Stimulated activated memory B cell treated with anti-CD40 and anti-IgM and Interleukin-4, amounts not matched to agents 10 μg/mL and 1 μg/mL and 100 μg/mL, for 72 hours (primary cell): ENCODE measurements around the gene CACNA1G.

Experiments used
- ATAC-seq: fragments of 150-1000 bp; cut with Tn5 transposase; 2 replicates; pipeline ENCODE4 v1.10.0; 2021
- H3K27ac Mint-ChIP-seq: one replicate; pipeline ENCODE4 v1.8.0; 2022; ENCODE audit warnings: mild to moderate bottlenecking, mixed read lengths
- H3K27me3 Mint-ChIP-seq: one replicate; pipeline ENCODE4 v1.8.0; 2022; ENCODE audit warnings: mixed read lengths
- H3K36me3 Mint-ChIP-seq: one replicate; pipeline ENCODE4 v1.8.0; 2022; ENCODE audit warnings: mixed read lengths
- H3K4me1 Mint-ChIP-seq: one replicate; pipeline ENCODE4 v1.8.0; 2022; ENCODE audit warnings: mixed read lengths
- H3K4me3 Mint-ChIP-seq: one replicate; pipeline ENCODE4 v1.8.0; 2022; ENCODE audit warnings: mild to moderate bottlenecking, moderate library complexity, mixed read lengths
- H3K9me3 Mint-ChIP-seq: one replicate; pipeline ENCODE4 v1.8.0; 2022; ENCODE audit warnings: mixed read lengths

The CACNA1G gene

DNA sequence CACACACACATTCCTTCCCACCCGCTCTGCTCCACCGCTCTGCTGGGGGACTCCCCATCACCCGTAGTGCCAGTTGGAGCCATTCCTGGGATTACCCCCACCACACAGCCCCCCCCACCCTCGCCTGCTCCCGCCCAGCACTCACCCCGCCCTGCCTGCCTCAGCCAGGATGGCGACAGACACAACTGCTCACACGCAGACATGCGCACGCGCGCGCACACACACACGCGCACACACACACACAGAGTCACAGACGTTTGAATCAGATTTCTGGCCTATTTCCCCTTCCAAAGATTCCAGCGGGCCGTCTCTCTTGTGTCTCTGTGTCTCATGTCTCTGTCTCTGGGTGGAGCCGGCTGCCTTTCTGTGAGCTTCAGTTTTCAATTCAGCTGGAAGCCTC lies 4.4 kb downstream of the CACNA1G start:
- no peak for ATAC-seq
- Mint-ChIP-seq H3K36me3 (no peaks in the 10 kb centered on the region), H3K4me1 (peaks cover 19% of the 10 kb centered on the region), H3K27me3 (peaks cover 80% of the 10 kb centered on the region), H3K4me3 (no peak overlapping the region), H3K27ac (no peak overlapping the region), H3K9me3 (no peaks in the 10 kb centered on the region)

DNA sequence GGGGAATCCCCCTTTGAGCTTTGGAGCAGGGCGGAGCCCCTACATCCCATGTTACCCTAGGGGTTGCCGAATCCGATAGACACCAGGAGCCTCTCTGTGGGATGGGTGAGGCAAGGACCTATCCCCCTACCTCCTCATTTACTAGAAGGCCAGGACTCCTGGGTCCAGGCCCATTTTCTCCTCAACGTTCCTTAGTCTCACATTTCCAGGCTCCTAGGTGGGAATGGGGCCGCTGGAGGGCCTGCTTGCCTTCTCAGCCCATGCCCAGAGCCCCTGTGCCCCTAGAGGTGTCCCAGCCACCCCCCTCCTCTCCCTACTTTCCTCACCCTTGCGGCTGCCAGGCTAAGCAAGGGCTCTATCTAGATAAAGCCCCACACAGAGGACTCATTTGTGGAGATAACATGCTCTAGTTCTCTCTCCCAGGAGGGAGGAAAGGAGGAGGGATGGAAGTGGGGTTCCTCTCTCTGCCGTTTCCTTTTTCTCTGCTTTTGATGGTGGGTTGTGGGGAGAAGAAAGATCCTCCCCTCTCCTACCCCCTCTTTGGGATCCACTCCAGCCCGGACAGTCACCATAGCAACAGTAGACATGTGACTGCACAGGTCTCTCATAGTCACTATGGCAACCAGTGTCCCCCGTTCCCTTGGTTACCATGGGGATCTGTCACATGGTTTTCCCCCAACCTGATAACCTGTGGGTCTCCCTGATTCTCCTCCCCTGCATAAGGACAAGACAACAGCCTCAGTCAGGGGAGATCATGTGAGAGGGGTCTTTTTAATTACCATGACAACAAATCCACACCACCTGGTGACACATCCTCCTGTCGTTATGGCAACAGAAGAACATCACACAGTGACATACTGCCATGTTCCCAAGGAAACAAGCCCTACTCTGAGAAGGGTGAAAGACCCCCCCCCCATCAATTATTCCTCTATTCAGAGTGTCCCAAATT lies 5.2 kb downstream of the CACNA1G start:
- no peak overlapping the region for H3K4me3 Mint-ChIP-seq
- no peaks in the 10 kb centered on the region for H3K9me3 Mint-ChIP-seq
- no peaks in the 10 kb centered on the region for H3K36me3 Mint-ChIP-seq
- H3K4me1 Mint-ChIP-seq: peaks cover 14% of the 10 kb centered on the region
- peaks cover 81% of the 10 kb centered on the region for H3K27me3 Mint-ChIP-seq
- no peak overlapping the region for H3K27ac Mint-ChIP-seq
- no peak for ATAC-seq

DNA sequence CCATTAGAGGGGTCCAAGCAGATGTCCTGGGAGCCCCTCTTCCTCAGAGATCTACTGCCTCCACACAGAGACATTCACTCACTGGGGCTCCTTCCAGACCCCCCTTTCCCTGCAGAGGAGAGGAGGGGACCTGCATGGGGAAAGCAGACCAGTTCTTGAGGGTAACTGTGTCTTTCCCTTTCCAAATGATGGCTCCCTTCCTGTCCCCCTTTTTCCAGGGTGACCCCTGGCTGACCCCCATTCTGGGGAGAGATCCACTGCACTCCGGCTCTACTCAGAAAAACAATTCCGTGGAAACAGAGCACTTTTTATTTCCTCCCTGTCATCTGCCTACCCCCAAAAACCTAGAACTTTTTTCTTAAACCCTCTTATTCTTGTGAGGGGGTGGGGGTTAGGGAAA lies 6.4 kb downstream of the CACNA1G start:
- H3K27ac Mint-ChIP-seq: no peak overlapping the region
- no peaks in the 10 kb centered on the region for H3K9me3 Mint-ChIP-seq
- no peaks in the 10 kb centered on the region for H3K36me3 Mint-ChIP-seq
- H3K27me3 Mint-ChIP-seq: peaks cover 92% of the 10 kb centered on the region
- H3K4me1 Mint-ChIP-seq: peaks cover 14% of the 10 kb centered on the region
- no peak overlapping the region for H3K4me3 Mint-ChIP-seq
- no peak for ATAC-seq

DNA sequence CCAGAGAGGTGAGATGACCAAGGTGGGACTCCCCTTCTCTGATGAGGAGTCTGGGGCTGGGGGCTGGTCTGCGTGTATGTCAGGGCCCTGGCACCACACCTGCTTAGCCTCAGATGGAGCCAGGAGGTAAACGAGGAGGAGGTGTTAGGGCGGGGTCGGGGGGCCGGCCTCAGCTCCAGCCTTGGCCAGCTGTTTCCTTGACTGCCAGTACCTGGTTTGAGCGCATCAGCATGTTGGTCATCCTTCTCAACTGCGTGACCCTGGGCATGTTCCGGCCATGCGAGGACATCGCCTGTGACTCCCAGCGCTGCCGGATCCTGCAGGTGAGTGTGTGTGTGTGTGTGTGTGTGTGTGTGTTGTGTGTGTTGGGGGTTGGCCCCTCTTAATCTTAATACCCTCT lies 8.1 kb downstream of the CACNA1G start:
- Mint-ChIP-seq H3K4me1 (peaks cover 14% of the 10 kb centered on the region), H3K27me3 (peaks cover 90% of the 10 kb centered on the region), H3K9me3 (no peaks in the 10 kb centered on the region), H3K4me3 (no peak overlapping the region), H3K27ac (no peak overlapping the region), H3K36me3 (no peaks in the 10 kb centered on the region)
- no peak for ATAC-seq

DNA sequence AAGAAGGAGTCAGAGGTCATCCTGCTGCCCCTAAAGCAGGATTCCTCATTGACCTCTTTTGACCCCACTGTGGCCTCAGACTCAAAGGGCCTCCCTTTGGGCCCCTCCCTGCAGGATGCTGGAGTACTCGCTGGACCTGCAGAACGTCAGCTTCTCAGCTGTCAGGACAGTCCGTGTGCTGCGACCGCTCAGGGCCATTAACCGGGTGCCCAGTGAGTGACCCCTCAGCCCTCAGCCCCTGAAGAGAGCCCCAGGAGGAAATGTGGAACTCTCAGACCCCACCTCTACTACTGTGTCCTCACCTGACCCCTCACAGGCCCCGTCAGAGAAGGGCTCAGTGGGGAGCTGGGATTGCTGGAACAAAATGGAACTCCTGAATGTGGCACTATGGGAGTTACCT lies 9.1 kb downstream of the CACNA1G start:
- H3K4me3 Mint-ChIP-seq: no peak overlapping the region
- no peak for ATAC-seq
- no peaks in the 10 kb centered on the region for H3K36me3 Mint-ChIP-seq
- no peak overlapping the region for H3K27ac Mint-ChIP-seq
- peaks cover 86% of the 10 kb centered on the region for H3K27me3 Mint-ChIP-seq
- H3K4me1 Mint-ChIP-seq: peaks cover 14% of the 10 kb centered on the region
- no peaks in the 10 kb centered on the region for H3K9me3 Mint-ChIP-seq

DNA sequence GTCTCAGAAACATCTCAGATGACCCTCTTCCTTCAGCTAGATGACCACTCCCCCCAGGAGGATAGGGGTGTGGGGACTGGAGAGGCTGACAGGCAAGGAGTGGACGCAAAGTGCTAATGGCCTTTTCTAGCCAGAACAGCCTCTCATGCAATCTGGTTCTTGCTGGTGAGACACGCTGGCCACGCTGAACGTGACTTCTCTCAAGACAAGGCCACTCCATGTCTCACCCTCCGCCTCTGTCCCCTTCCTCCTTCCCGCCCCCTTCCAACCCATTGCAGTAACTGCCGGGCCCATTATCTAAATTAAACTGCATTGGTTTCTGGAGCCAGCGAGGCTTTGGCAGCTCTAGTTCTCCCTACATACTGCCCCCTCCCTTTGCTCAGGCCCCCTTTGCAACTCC lies 9.5 kb downstream of the CACNA1G start:
- Mint-ChIP-seq H3K27ac (no peak overlapping the region), H3K4me3 (no peak overlapping the region), H3K36me3 (no peaks in the 10 kb centered on the region), H3K9me3 (no peaks in the 10 kb centered on the region), H3K27me3 (peaks cover 86% of the 10 kb centered on the region), H3K4me1 (peaks cover 10% of the 10 kb centered on the region)
- no peak for ATAC-seq

DNA sequence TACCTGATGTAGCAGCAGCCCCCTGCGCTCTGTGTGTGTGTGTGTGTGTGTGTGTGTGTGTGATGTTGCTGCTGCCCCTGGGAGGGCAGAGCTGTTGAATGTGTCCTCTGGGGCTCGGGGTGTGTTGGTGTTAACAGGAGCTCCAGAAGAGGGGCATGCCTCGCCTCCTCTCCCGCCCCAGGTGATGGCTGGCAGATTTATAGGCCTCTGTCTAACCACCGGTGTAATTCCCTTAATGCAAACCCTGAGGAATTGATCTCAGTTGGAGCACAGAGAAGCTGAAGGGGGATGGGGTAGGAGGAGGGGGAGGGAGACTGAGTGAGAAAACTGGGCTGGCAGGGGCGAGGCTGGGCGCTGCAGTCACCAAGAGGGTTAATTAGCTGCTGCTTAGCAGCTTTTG lies 10.0 kb downstream of the CACNA1G start:
- peaks cover 81% of the 10 kb centered on the region for H3K27me3 Mint-ChIP-seq
- H3K36me3 Mint-ChIP-seq: no peaks in the 10 kb centered on the region
- H3K4me3 Mint-ChIP-seq: no peak overlapping the region
- H3K4me1 Mint-ChIP-seq: peaks cover 5% of the 10 kb centered on the region
- H3K9me3 Mint-ChIP-seq: no peaks in the 10 kb centered on the region
- no peak overlapping the region for H3K27ac Mint-ChIP-seq
- no peak for ATAC-seq

DNA sequence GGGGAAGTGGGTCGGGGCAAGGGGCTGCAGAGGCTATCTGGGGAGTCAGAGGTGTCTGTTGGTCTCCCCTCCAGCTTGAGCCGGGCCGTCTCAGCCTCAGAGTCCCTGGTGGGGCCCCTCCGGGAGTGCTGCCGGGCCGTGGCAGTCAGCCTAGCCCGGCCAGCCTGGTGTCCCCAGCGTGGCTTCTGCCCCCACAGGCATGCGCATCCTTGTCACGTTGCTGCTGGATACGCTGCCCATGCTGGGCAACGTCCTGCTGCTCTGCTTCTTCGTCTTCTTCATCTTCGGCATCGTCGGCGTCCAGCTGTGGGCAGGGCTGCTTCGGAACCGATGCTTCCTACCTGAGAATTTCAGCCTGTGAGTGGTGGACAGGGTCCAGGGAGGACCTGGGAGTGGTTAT lies 11.2 kb downstream of the CACNA1G start:
- Mint-ChIP-seq H3K27ac (no peak overlapping the region), H3K9me3 (no peaks in the 10 kb centered on the region), H3K4me3 (no peak overlapping the region), H3K36me3 (no peaks in the 10 kb centered on the region), H3K4me1 (no peaks in the 10 kb centered on the region), H3K27me3 (peaks cover 74% of the 10 kb centered on the region)
- no peak for ATAC-seq

DNA sequence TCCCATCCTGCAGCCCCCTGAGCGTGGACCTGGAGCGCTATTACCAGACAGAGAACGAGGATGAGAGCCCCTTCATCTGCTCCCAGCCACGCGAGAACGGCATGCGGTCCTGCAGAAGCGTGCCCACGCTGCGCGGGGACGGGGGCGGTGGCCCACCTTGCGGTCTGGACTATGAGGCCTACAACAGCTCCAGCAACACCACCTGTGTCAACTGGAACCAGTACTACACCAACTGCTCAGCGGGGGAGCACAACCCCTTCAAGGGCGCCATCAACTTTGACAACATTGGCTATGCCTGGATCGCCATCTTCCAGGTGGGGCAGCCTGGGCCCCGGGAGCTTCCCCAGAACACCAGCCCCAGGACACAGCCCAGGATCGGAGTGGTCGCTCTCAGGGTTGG lies 12.0 kb downstream of the CACNA1G start:
- H3K36me3 Mint-ChIP-seq: no peaks in the 10 kb centered on the region
- peaks cover 74% of the 10 kb centered on the region for H3K27me3 Mint-ChIP-seq
- ATAC-seq: no peak
- H3K27ac Mint-ChIP-seq: no peak overlapping the region
- no peaks in the 10 kb centered on the region for H3K9me3 Mint-ChIP-seq
- no peaks in the 10 kb centered on the region for H3K4me1 Mint-ChIP-seq
- no peak overlapping the region for H3K4me3 Mint-ChIP-seq

DNA sequence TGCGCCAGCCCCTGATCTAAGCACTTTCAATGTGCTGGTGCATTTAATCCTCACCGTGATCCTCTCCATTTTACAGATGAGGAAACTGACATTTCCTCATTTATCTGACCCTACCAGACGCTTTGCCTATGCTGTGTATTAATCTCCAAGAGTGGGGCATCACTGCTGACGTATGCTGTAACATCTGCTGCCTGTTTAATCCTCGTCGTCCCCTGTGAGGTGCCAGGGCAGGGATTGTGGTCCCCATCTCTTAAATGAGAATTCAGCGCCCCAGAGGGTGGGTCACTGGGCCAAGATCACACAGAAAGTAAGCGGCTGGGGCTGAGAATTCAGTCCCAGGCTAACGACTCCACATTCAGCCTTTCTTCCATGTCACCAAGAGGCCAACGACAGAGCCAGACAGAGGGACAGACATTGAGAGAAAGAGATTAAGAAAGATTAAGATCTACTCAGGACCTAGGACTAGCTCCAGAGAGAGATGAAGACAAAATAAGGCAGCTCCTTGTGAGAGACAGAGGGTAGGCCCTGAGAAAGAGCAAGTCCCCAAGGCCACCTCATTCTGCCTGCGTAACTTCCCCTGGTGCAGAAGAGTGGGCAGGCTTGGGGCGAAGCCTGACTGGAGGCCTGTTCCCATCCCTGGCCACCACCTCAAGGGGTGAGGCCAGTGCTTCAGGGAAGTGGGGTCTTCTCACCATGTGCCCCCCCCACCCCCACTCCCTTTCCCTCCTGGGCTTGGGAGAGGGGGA lies 13.5 kb downstream of the CACNA1G start:
- Mint-ChIP-seq H3K4me1 (no peaks in the 10 kb centered on the region), H3K9me3 (no peaks in the 10 kb centered on the region), H3K27ac (no peak overlapping the region), H3K4me3 (no peak overlapping the region), H3K36me3 (no peaks in the 10 kb centered on the region), H3K27me3 (peaks cover 75% of the 10 kb centered on the region)
- no peak for ATAC-seq

DNA sequence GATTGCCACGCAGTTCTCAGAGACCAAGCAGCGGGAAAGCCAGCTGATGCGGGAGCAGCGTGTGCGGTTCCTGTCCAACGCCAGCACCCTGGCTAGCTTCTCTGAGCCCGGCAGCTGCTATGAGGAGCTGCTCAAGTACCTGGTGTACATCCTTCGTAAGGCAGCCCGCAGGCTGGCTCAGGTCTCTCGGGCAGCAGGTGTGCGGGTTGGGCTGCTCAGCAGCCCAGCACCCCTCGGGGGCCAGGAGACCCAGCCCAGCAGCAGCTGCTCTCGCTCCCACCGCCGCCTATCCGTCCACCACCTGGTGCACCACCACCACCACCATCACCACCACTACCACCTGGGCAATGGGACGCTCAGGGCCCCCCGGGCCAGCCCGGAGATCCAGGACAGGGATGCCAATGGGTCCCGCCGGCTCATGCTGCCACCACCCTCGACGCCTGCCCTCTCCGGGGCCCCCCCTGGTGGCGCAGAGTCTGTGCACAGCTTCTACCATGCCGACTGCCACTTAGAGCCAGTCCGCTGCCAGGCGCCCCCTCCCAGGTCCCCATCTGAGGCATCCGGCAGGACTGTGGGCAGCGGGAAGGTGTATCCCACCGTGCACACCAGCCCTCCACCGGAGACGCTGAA lies 15.2 kb downstream of the CACNA1G start:
- no peaks in the 10 kb centered on the region for H3K9me3 Mint-ChIP-seq
- H3K4me3 Mint-ChIP-seq: no peak overlapping the region
- H3K27ac Mint-ChIP-seq: no peak overlapping the region
- H3K27me3 Mint-ChIP-seq: peaks cover 78% of the 10 kb centered on the region
- no peaks in the 10 kb centered on the region for H3K4me1 Mint-ChIP-seq
- peak; percentile 9 for ATAC-seq
- no peaks in the 10 kb centered on the region for H3K36me3 Mint-ChIP-seq

DNA sequence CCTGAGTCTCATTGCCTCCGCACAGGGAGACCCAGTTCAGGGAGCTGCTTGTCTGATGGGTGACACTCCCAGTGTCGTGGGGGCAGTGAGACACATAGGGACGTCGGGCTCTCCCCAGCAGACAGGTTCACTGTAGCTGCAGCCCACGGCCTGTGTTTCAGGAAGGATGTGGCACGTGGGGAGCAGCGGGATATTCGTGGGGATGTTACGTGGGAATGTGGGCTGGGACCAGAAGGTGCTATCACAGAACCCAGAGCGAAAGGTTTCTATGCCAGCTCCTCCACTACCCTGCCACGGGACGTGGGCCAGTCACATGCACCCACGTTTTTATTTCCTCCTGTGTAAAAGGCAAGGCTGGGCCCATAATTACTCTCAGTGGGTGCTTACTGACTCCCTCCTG lies 16.3 kb downstream of the CACNA1G start:
- no peaks in the 10 kb centered on the region for H3K4me1 Mint-ChIP-seq
- no peak overlapping the region for H3K27ac Mint-ChIP-seq
- H3K27me3 Mint-ChIP-seq: peaks cover 78% of the 10 kb centered on the region
- ATAC-seq: no peak
- no peak overlapping the region for H3K4me3 Mint-ChIP-seq
- H3K9me3 Mint-ChIP-seq: no peaks in the 10 kb centered on the region
- no peaks in the 10 kb centered on the region for H3K36me3 Mint-ChIP-seq

DNA sequence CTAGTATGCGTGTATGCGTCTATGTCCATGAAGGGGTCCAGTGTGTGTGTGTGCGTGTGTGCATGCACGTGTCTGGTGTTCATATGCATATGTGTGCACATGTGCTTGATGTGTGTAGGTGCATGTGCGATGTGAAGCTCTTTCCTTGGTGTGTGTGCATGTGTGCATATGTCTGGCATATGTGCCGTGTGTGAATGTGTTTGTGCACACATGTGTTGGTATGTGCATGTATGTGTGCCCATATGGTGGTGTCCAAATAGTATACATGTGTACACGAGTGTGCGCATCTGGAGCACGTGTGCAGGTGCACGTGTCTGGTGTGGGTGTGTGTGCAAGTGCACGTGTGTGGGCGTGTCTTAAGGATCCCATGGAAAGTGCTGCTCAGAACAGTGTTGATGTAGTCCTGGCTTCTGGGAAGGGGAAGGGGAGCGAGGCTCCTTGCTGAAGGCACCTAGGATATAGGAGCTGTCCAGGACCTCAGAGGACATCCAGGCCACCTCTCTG lies 17.0 kb downstream of the CACNA1G start:
- H3K27ac Mint-ChIP-seq: no peak overlapping the region
- no peaks in the 10 kb centered on the region for H3K4me1 Mint-ChIP-seq
- peaks cover 78% of the 10 kb centered on the region for H3K27me3 Mint-ChIP-seq

DNA sequence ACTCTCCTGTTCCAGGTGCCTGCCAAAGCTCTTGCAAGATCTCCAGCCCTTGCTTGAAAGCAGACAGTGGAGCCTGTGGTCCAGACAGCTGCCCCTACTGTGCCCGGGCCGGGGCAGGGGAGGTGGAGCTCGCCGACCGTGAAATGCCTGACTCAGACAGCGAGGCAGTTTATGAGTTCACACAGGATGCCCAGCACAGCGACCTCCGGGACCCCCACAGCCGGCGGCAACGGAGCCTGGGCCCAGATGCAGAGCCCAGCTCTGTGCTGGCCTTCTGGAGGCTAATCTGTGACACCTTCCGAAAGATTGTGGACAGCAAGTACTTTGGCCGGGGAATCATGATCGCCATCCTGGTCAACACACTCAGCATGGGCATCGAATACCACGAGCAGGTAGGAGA lies 17.7 kb downstream of the CACNA1G start:
- Mint-ChIP-seq H3K4me1 (no peaks in the 10 kb centered on the region), H3K36me3 (no peaks in the 10 kb centered on the region), H3K27me3 (peaks cover 75% of the 10 kb centered on the region), H3K4me3 (no peak overlapping the region), H3K27ac (no peak overlapping the region), H3K9me3 (no peaks in the 10 kb centered on the region)
- no peak for ATAC-seq

More for the DNA sequence above, 17.0 kb downstream of the CACNA1G start:
- no peaks in the 10 kb centered on the region for H3K9me3 Mint-ChIP-seq
- no peak for ATAC-seq
- H3K4me3 Mint-ChIP-seq: no peak overlapping the region
- H3K36me3 Mint-ChIP-seq: no peaks in the 10 kb centered on the region

DNA sequence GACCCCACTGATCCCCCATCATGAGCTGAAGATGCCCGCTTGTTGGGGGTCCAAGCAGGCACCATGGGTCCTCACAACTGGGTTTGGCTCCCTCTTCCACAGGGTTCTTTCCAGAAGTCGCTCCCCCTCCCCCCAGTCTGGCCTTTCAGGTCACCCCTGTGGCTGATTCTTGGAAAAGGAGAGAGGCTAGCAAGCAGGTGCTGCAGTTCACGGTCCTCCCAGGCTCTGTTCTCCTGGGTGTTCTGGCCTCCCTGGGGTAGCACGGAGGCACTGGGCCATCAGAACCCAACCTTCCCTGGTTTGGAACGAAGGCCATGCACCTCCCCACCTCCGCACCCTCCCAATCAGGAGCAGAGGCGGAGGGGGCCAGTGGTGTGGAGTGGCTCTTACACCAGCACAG lies 18.9 kb downstream of the CACNA1G start:
- H3K27ac Mint-ChIP-seq: no peak overlapping the region

More for the DNA sequence above, 18.9 kb downstream of the CACNA1G start:
- H3K9me3 Mint-ChIP-seq: no peaks in the 10 kb centered on the region
- no peak for ATAC-seq
- peaks cover 81% of the 10 kb centered on the region for H3K27me3 Mint-ChIP-seq
- no peaks in the 10 kb centered on the region for H3K36me3 Mint-ChIP-seq
- H3K4me3 Mint-ChIP-seq: no peak overlapping the region
- H3K4me1 Mint-ChIP-seq: no peaks in the 10 kb centered on the region
